NCI-H69 (cell line): Measurements from ENCODE around the gene PTK7.

Source experiments
- DNase-seq: peaks from one replicate; lab custom pipeline; 2025; lab: John Stamatoyannopoulos, UW

The PTK7 gene

DNA sequence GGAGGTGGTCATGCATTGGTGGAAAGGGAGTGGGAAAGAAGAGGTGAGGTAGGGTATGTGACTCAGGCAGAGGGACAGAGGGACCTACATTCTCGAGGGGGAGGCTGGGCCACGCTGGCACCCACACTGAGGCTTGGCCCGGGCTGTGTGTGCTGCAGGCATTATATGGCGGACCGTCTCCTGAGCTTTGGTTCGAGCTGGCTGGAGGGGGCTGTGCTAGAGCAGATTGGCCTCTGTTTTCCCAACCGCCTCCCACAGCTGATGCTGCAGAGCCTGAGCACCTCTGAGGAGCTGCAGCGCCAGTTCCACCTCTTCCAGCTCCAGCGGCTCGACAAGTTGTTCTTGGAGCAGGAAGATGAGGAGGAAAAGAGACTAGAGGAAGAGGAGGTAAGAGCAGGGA, 129.7 kb downstream of the PTK7 start:
- DNase-seq = no peak

- peak; percentile 18 for DNase-seq
Measured at GRCh38 chr6:43207286-43207685, 131.2 kb downstream of the PTK7 start.
